Kidney glomerular epithelial cell (primary cell): Measurements from ENCODE around the gene MEIOB.

ENCODE experiments used
- DNase-seq: peaks from one replicate; lab custom pipeline; 2025; lab: John Stamatoyannopoulos, UW

The MEIOB gene

GRCh38 chr16:1786242-1787055 is 85.5 kb downstream of the MEIOB start:
- no peak for DNase-seq

- DNase-seq: no peak
These were observed 86.2 kb downstream of the MEIOB start for GRCh38 chr16:1785846-1786170.

GRCh38 chr16:1784977-1785845 is 86.8 kb downstream of the MEIOB start:
- DNase-seq: no peak
